DND-41 (cell line): ENCODE measurements around the gene SMIM43.

Experiments
- EZH2 ChIP-seq: IDR thresholded peaks from 3 replicates; pipeline ENCODE4 v1.6.1; 2012; ENCODE audit warnings: borderline replicate concordance, low read depth, mild to moderate bottlenecking, moderate library complexity, low read length, inconsistent platforms; ENCODE audit not compliant: severe bottlenecking
- TF ChIP-seq, protein P1 (sequence below): IDR thresholded peaks from 2 replicates; pipeline ENCODE4 v1.5.1; 2012; ENCODE audit warnings: borderline replicate concordance, low read length, moderate library complexity, mild to moderate bottlenecking; ENCODE audit not compliant: poor library complexity, severe bottlenecking; ENCODE audit errors: extremely low read depth

DNA sequence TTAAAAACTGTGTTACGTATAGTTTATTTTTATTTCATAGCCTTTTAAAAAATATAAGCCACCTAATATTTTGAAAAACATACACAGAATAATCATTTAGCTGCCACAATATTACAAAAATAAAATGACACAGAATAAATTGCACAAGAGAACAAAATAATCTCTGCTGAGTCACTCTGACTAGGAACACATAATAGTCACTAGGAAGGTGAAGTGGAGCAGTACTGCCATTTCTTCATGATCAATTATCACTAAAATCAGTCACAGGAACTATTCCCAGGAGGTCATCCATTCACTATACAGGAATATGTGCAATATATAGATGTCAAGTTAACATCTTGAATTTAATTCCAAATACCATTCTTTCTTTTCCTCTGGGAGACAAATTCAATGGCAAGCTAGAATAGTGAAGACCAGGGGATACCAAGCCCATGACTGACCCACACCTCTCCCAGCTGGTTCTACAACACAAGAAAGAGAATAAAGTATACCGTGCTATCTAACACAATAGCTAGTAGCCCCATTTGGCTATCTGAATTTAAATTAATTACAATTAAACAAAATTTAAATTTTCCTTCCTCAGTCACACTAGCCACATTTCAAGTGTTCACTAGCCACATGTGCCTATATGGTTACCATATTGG lies 5.9 kb downstream of the SMIM43 start:
- TF ChIP-seq, protein P1, sequence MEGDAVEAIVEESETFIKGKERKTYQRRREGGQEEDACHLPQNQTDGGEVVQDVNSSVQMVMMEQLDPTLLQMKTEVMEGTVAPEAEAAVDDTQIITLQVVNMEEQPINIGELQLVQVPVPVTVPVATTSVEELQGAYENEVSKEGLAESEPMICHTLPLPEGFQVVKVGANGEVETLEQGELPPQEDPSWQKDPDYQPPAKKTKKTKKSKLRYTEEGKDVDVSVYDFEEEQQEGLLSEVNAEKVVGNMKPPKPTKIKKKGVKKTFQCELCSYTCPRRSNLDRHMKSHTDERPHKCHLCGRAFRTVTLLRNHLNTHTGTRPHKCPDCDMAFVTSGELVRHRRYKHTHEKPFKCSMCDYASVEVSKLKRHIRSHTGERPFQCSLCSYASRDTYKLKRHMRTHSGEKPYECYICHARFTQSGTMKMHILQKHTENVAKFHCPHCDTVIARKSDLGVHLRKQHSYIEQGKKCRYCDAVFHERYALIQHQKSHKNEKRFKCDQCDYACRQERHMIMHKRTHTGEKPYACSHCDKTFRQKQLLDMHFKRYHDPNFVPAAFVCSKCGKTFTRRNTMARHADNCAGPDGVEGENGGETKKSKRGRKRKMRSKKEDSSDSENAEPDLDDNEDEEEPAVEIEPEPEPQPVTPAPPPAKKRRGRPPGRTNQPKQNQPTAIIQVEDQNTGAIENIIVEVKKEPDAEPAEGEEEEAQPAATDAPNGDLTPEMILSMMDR = no peak
- TF ChIP-seq EZH2 = no peak
